ENCODE measurements around the gene PTPRT. TPM values are rescaled to one million over a fixed set of nuclear protein-coding genes. Genes with fewer than 3 reads are reported as not detected.

The PTPRT gene
- polyA plus RNA-seq, 2 of the 4 experiments (the other 2 are of a cell fraction): not detected

DNA sequence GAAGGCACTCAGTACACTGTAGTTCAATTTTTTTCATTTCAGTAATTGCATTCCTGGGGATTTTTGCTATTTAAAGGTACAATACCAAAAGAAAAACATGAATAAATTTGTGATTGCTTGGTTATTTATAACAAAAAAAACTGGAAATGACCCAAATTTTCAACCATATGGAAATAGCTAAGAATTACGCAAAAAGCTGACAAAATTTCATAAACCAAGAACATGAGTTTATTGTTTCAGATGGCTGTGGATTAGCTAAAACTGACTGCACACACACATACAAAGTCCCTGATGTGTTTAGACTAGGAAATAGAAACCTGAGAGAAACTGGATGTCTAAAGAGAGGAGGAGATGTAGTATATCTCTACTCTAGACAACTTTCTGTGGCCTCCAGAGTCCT, 853.1 kb downstream of the PTPRT start:
- Histone ChIP-seq H3K4me1 (no peaks in the 10 kb centered on the region), H3K4me2 (no peak overlapping the region), H3K27ac (no peak overlapping the region), H3K9me3 (no peaks in the 10 kb centered on the region), H3K4me3 (no peak overlapping the region)
- DNase-seq (ENCODE audit: low read depth in 1 of 2, low spot score in 1 of 2) (no peak), FAIRE-seq (no peak), ATAC-seq (no peak)
- CTCF ChIA-PET: no interaction called here
- POLR2A ChIA-PET: no interaction called here
- 0% methylated on average over 1 of the region's 1 CpG for WGBS (ENCODE audit: missing lambda C conversion rate)
- TF ChIP-seq TP53 (CRISPR knock-in tag; IDR thresholded peaks at IDR 0.05): no peak
- TF ChIP-seq, protein P1, sequence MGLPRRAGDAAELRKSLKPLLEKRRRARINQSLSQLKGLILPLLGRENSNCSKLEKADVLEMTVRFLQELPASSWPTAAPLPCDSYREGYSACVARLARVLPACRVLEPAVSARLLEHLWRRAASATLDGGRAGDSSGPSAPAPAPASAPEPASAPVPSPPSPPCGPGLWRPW (IDR thresholded peaks at IDR 0.05): no peak
- no peak for TF ChIP-seq POLR2A (IDR thresholded peaks at IDR 0.05; ENCODE audit: low read length)
- no peak for TF ChIP-seq CHD2 (IDR thresholded peaks at IDR 0.05; ENCODE audit: low read length, partially characterized antibody)
- TF ChIP-seq KDM1A (IDR thresholded peaks at IDR 0.05; ENCODE audit: low read depth): no peak
- TF ChIP-seq MYC (IDR thresholded peaks at IDR 0.05; ENCODE audit: borderline replicate concordance, low read length): no peak

GRCh38 chr20:42319252-42320013, 870.3 kb downstream of the PTPRT start:
- no peaks in the 10 kb centered on the region for H3K4me1 ChIP-seq
- FAIRE-seq: no peak
- ChIA-PET CTCF (interaction anchor here (0.6 to 1.8 kb wide), 2 partner anchors 10 to 37 kb away, joined by 4 to 5 read pairs; no protein-coding TSS in a partner anchor), POLR2A (no interaction called here)
- H3K4me2 ChIP-seq: no peak overlapping the region
- H3K9me3 ChIP-seq: no peaks in the 10 kb centered on the region; the same call in 2 of the 3 replicates
- TF ChIP-seq RFX5 (IDR thresholded peaks at IDR 0.05) (no peak), JUNB (IDR thresholded peaks at IDR 0.05) (no peak), KDM1A (IDR thresholded peaks at IDR 0.05; ENCODE audit: low read depth) (no peak), NFE2L2 (conservative IDR thresholded peaks at IDR 0.05; ENCODE audit: low read length) (no peak), MAX (IDR thresholded peaks at IDR 0.05) (no peak), BHLHE40 (IDR thresholded peaks at IDR 0.05; ENCODE audit: low read depth, low read length) (no peak), HEYL (CRISPR knock-in tag; IDR thresholded peaks at IDR 0.05) (no peak), E2F6 (IDR thresholded peaks at IDR 0.05; ENCODE audit: borderline replicate concordance, low read depth) (no peak), EP300 (IDR thresholded peaks at IDR 0.05) (no peak), JUN (IDR thresholded peaks at IDR 0.05) (no peak), ZC3H11A (IDR thresholded peaks at IDR 0.05) (no peak), RAD21 (conservative IDR thresholded peaks at IDR 0.05 in 1 of 2, IDR thresholded peaks at IDR 0.05 in 1 of 2) (no peak), FOSL2 (IDR thresholded peaks at IDR 0.05) (no peak), FOSL2 (CRISPR knock-in tag; IDR thresholded peaks at IDR 0.05) (no peak), FOXS1 (CRISPR knock-in tag; IDR thresholded peaks at IDR 0.05) (no peak)
- TF ChIP-seq, protein P2, sequence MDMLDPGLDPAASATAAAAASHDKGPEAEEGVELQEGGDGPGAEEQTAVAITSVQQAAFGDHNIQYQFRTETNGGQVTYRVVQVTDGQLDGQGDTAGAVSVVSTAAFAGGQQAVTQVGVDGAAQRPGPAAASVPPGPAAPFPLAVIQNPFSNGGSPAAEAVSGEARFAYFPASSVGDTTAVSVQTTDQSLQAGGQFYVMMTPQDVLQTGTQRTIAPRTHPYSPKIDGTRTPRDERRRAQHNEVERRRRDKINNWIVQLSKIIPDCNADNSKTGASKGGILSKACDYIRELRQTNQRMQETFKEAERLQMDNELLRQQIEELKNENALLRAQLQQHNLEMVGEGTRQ (IDR thresholded peaks at IDR 0.05): no peak
- no peak for DNase-seq (ENCODE audit: low read depth in 1 of 2, low spot score in 1 of 2)
- no peak overlapping the region for H3K27ac ChIP-seq
- WGBS (ENCODE audit: missing lambda C conversion rate): 3% methylated on average over 2 of the region's 2 CpGs
- no peak for ATAC-seq
- H3K4me3 ChIP-seq: no peak overlapping the region

- no peak for FAIRE-seq
- CTCF ChIA-PET: no interaction called here
- Histone ChIP-seq H3K9me3 (no peaks in the 10 kb centered on the region), H3K4me1 (no peaks in the 10 kb centered on the region), H3K27ac (no peak overlapping the region), H3K4me2 (no peak overlapping the region), H3K4me3 (no peak overlapping the region)
- ATAC-seq: no peak
- WGBS (ENCODE audit: missing lambda C conversion rate): 0% methylated on average over 3 of the region's 3 CpGs
- DNase-seq (ENCODE audit: low read depth in 1 of 2, low spot score in 1 of 2): no peak
- POLR2A ChIA-PET: no interaction called here
- TF ChIP-seq CHD4 (IDR thresholded peaks at IDR 0.05; ENCODE audit: borderline replicate concordance): no peak
- TF ChIP-seq PHF8 (IDR thresholded peaks at IDR 0.05; ENCODE audit: borderline replicate concordance, low read depth): no peak
- TF ChIP-seq CHD2 (IDR thresholded peaks at IDR 0.05; ENCODE audit: low read length, partially characterized antibody): no peak
- TF ChIP-seq RCOR1 (IDR thresholded peaks at IDR 0.05; ENCODE audit: low read depth, low read length): no peak
- no peak for TF ChIP-seq ZFP36 (IDR thresholded peaks at IDR 0.05; ENCODE audit: borderline replicate concordance, partially characterized antibody)
- no peak for TF ChIP-seq HOXB13 (CRISPR knock-in tag; IDR thresholded peaks at IDR 0.05; ENCODE audit: low read depth)
- TF ChIP-seq E2F6 (IDR thresholded peaks at IDR 0.05; ENCODE audit: borderline replicate concordance, low read depth): no peak
- TF ChIP-seq ZNF302 (CRISPR knock-in tag; IDR thresholded peaks at IDR 0.05): no peak
Observed at GRCh38 chr20:42313704-42314103, 876.0 kb downstream of the PTPRT start.

Data from A549 (cell line).